NCI-H1930 (cell line): ENCODE results near the gene ACMSD.

ENCODE experiments used
- DNase-seq, 2 experiments: peaks; one replicate each; lab custom pipeline; 2025; lab: John Stamatoyannopoulos, UW

The ACMSD gene

DNA sequence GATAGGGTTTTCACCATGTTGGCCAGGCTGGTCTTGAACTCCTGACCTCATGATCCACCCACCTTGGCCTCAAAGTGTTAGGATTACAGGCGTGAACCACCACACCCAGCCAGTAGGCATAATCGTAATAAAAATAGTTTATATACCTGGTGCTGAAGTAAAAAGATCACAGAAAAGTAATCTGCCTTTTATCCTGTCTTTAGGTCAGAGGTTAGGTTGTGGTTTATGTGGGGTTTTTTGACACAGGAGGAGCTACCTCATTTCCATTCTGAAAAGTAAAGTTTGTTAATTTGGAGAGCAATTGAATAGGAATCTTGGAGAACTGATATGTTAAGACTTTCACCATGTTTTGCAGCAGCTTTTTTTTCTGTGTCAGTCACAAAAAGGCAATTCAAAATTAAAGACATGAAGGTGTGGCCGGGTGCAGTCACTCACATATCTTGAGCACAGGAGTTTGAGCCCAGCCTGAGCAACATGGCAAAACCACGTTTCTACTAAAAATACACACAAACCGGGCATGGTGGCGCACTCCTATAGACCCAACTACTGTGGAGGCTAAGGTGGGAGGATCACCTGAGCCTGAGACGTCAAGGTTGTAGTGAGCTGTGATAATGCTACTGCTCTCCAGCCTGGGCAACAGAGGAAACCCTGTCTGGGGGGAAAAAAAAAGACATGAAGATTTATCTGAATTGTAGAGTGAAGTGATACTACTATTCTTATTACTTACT is 111.7 kb downstream of the ACMSD start:
- DNase-seq = no peak

DNA sequence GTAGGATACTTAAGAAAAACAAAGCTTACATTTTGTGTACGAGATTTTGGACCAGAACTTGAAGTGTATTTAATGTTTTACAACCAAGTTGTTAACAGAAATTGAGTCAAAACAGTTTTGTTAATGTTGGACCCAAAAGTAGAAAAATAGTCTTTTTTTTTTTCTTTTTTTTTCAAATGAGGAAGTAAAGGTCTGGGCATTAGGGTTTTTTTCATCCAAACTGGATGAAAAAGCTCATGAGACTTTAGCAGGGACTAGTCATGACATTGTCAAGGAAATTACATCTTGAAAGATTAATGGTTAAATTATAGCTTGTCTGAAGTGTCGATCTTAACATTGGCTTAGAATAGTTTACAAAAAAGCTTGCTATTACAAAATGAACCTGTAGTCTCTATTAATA is 112.5 kb downstream of the ACMSD start:
- no peak for DNase-seq
